ENCODE data around the gene HS3ST3A1. TPM values are rescaled to one million over a fixed set of nuclear protein-coding genes. Genes with fewer than 3 reads are reported as not detected.

HS3ST3A1 gene
- total RNA-seq, 1 donor from 2014 or later: 0.16 TPM

DNA sequence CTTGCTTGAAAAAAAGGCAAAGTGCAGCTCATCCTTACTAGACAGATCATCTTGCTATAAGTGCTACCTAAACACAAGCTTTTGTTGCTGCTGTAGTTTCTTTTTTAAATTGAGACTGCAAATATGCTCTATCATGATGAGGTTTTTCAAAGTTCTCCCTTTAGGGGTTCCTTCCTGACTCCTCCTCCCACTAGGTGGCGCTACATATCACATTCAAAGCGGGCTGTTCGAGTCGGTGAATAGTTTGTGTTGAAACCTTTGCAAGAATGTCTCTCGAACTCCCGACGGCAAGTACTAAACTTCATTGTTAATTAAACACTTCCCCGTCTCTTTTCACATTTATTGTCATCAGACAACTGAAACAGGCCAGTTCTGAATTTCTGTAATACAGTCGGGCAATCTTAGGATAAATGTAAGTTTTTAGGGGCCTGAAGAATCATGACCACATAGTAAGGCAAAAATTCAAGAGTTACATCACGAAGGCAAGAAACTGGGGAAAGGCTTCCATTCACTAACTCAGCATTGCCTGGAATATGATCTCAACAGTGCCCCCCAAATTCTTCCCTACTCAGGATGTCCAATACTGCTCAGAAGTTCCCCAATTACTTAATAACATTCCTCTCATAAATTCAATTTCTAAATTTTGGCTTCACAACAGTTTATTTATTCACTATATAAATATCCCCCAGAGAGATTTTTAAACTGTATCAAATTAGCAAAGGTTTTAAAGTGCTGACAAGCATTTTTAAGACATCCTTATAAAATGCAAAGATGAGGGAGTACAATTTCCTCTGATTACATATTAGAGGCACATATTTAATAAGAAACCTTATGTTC lies 6.7 kb downstream of the HS3ST3A1 start:
- DNase-seq: peak; percentile 27
- H3K9me3 ChIP-seq (replicated peaks): no peaks in the 10 kb centered on the region
- TF ChIP-seq, protein P1, sequence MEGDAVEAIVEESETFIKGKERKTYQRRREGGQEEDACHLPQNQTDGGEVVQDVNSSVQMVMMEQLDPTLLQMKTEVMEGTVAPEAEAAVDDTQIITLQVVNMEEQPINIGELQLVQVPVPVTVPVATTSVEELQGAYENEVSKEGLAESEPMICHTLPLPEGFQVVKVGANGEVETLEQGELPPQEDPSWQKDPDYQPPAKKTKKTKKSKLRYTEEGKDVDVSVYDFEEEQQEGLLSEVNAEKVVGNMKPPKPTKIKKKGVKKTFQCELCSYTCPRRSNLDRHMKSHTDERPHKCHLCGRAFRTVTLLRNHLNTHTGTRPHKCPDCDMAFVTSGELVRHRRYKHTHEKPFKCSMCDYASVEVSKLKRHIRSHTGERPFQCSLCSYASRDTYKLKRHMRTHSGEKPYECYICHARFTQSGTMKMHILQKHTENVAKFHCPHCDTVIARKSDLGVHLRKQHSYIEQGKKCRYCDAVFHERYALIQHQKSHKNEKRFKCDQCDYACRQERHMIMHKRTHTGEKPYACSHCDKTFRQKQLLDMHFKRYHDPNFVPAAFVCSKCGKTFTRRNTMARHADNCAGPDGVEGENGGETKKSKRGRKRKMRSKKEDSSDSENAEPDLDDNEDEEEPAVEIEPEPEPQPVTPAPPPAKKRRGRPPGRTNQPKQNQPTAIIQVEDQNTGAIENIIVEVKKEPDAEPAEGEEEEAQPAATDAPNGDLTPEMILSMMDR (IDR thresholded peaks at IDR 0.05; ENCODE audit: borderline replicate concordance): peak; percentile 88
- H3K27ac ChIP-seq (replicated peaks): no peak overlapping the region
- no peaks in the 10 kb centered on the region for H3K36me3 ChIP-seq
- H3K4me1 ChIP-seq: peaks cover 20% of the 10 kb centered on the region
- peaks cover 17% of the 10 kb centered on the region for H3K27me3 ChIP-seq (ENCODE audit: low read depth)
- intact Hi-C loops (cut with micrococcal nuclease): loop anchor here (5.0 kb wide), 1 partner anchor 707 kb away; the partner anchor contains the start of gene HS3ST3B1
- H3K4me3 ChIP-seq: no peak overlapping the region

DNA sequence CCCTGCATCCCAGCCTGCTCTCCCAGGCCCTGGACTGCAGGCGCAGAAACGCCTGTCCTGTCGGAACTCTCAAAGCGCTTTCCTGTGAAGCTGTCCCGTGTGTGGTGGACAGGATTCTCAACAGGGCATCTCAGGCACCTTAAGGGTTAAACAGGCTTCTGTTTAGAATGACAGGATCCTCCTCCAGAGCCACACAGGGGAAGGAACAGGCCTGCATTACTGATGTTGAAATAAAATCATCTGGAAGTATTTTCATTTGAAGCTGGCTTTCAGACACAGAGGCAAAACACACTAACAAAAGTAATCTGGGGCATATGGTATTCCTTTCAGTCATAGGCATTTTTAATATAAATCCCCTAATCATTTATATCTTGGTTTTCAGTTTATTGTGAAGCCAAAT lies 7.4 kb downstream of the HS3ST3A1 start:
- TF ChIP-seq, protein P1 (IDR thresholded peaks at IDR 0.05; ENCODE audit: borderline replicate concordance): no peak
- Histone ChIP-seq H3K27me3 (ENCODE audit: low read depth) (peaks cover 13% of the 10 kb centered on the region), H3K4me1 (peaks cover 19% of the 10 kb centered on the region), H3K36me3 (no peaks in the 10 kb centered on the region), H3K27ac (replicated peaks) (no peak overlapping the region), H3K4me3 (no peak overlapping the region), H3K9me3 (replicated peaks) (no peaks in the 10 kb centered on the region)
- no peak for DNase-seq
- intact Hi-C loops (cut with micrococcal nuclease): no loop called here

DNA sequence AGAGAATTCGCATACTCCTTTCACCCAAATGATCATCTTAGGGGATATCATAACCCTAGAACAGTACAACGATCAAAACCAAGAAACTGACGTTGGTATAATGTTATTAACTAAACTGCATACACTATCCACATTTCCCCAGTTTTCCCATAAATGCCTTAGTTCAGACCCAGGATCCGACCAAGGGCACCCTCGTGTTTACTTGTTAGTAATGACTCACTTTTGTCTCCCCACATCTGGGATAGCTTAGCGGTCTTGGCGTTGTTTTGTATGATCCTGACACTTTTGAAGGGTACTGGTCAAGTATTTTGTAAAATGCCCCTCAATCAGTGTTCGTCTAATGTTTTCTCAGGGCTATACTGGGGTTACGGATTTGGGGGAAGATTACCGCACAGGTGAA lies 8.0 kb downstream of the HS3ST3A1 start:
- H3K36me3 ChIP-seq: no peaks in the 10 kb centered on the region
- H3K9me3 ChIP-seq (replicated peaks): no peaks in the 10 kb centered on the region
- TF ChIP-seq, protein P1 (IDR thresholded peaks at IDR 0.05; ENCODE audit: borderline replicate concordance): no peak
- H3K4me3 ChIP-seq: no peak overlapping the region
- H3K4me1 ChIP-seq: peaks cover 19% of the 10 kb centered on the region
- peaks cover 8% of the 10 kb centered on the region for H3K27me3 ChIP-seq (ENCODE audit: low read depth)
- no peak overlapping the region for H3K27ac ChIP-seq (replicated peaks)
- intact Hi-C loops (cut with micrococcal nuclease): no loop called here
- no peak for DNase-seq

DNA sequence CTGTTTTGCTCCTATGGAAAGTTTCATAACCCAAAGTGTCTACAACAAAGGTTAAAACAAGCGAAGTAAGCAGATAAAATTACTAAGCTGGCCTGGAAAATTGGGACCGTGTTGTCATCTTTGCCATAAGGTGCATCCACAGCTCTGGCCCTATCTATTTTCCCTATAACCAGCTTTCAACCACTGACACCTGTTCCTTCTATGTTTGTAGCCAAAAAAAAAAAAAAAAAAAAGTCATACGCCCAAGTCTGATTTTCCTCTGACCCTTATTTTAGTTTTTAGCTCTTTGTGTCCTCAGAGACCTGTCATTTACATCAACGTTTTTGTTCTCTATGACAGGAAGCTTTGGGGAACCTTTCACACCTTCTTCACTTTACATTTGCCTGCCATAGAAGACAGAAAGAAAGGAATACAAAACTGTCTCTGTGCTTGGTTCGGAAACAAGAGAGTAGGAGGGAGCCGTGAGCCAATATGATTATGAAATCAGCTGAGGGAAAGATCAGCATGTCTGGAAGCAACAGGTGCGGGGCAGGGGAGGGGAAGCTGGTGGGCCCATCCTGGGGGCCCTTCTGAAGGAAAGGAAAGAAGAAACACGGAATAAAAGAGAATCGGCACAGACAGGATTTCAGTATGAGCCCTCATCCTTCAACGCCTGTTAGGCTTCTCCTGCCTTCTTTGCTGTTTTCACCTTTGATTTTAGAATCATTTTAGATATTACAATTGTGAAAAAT lies 8.5 kb downstream of the HS3ST3A1 start:
- intact Hi-C loops (cut with micrococcal nuclease): no loop called here

DNA sequence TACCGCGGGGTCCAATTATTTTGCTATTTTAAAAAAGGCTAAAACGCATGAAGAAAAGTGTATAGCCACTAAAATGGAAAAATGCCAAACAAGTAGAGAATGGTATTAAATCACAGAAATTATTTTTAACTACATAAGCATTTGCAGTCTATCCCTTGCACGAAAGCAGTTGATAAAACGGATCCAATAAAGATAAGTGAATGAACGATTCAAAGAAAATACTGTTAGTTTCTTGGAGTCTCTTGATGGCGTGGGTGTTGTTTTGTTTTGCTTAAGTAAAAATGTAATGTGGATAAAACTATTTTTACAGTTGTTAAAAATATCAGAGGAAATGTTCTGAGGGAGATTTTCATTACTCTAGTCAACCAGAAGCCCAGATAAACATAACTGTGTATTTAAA lies 9.3 kb downstream of the HS3ST3A1 start:
- intact Hi-C loops (cut with micrococcal nuclease): no loop called here
- TF ChIP-seq, protein P1 (IDR thresholded peaks at IDR 0.05; ENCODE audit: borderline replicate concordance): no peak
- Histone ChIP-seq H3K4me1 (peaks cover 19% of the 10 kb centered on the region), H3K4me3 (no peak overlapping the region), H3K36me3 (no peaks in the 10 kb centered on the region), H3K27me3 (ENCODE audit: low read depth) (peaks cover 7% of the 10 kb centered on the region), H3K9me3 (replicated peaks) (no peaks in the 10 kb centered on the region), H3K27ac (replicated peaks) (no peak overlapping the region)
- no peak for DNase-seq

More for the DNA sequence above, 8.5 kb downstream of the HS3ST3A1 start:
- Histone ChIP-seq H3K27ac (replicated peaks) (no peak overlapping the region), H3K36me3 (no peaks in the 10 kb centered on the region), H3K4me3 (no peak overlapping the region), H3K27me3 (ENCODE audit: low read depth) (peaks cover 7% of the 10 kb centered on the region), H3K9me3 (replicated peaks) (no peaks in the 10 kb centered on the region), H3K4me1 (peaks cover 19% of the 10 kb centered on the region)
- DNase-seq: no peak
- TF ChIP-seq, protein P1 (IDR thresholded peaks at IDR 0.05; ENCODE audit: borderline replicate concordance): no peak

Data from left ventricle myocardium inferior (tissue), 1 donor.